Neural progenitor cell (in vitro differentiated cells): Measurements from ENCODE around the gene GBF1. TPM values are rescaled to one million over a fixed set of nuclear protein-coding genes. Genes with fewer than 3 reads are reported as not detected.

Experiments used
- DNase-seq: peaks from one replicate; pipeline ENCODE4 v3.0.0-alpha.2; 2016; ENCODE audit warnings: low spot score
- H2AFZ ChIP-seq: fragments of 200-600 bp; sonication (generic); replicated peaks from 2 replicates; pipeline ENCODE4 v1.6.1; 2016; ENCODE audit warnings: antibody characterized with exemption
- H3F3A ChIP-seq: fragments of 200-600 bp; sonication (generic); 2 replicates; pipeline ENCODE4 v1.6.1; 2016; ENCODE audit warnings: antibody characterized with exemption, low read depth
- H3K27ac ChIP-seq: fragments of 200-600 bp; sonication (generic); 2 replicates; pipeline ENCODE4 v1.5.1; 2016; ENCODE audit warnings: mild to moderate bottlenecking
- H3K27me3 ChIP-seq: fragments of 200-600 bp; sonication (generic); 2 replicates; pipeline ENCODE4 v1.6.1; 2016; ENCODE audit warnings: mild to moderate bottlenecking, moderate library complexity
- H3K36me3 ChIP-seq: fragments of 200-600 bp; sonication (generic); 2 replicates; pipeline ENCODE4 v1.5.1; 2016
- H3K4me1 ChIP-seq: fragments of 200-600 bp; sonication (generic); 2 replicates; pipeline ENCODE4 v1.6.1; 2016; ENCODE audit warnings: mixed run types
- H3K4me2 ChIP-seq: fragments of 200-600 bp; sonication (generic); 2 replicates; pipeline ENCODE4 v1.6.1; 2016
- H3K4me3 ChIP-seq: fragments of 200-600 bp; sonication (generic); 2 replicates; pipeline ENCODE4 v1.5.1; 2016
- H3K79me2 ChIP-seq: fragments of 200-600 bp; sonication (generic); 2 replicates; pipeline ENCODE4 v1.6.1; 2016; ENCODE audit warnings: low read depth
- H3K9ac ChIP-seq: fragments of 200-600 bp; sonication (generic); 2 replicates; pipeline ENCODE4 v1.6.1; 2016
- H3K9me3 ChIP-seq: fragments of 200-600 bp; sonication (generic); 2 replicates; pipeline ENCODE4 v1.5.1; 2016; ENCODE audit warnings: low read depth
- H4K20me1 ChIP-seq: fragments of 200-600 bp; sonication (generic); 2 replicates; pipeline ENCODE4 v1.6.1; 2016; ENCODE audit warnings: low read depth
- H3K27ac Mint-ChIP-seq: 3 replicates; pipeline ENCODE4 v1.8.0; 2021; ENCODE audit warnings: mixed read lengths
- H3K27me3 Mint-ChIP-seq: 2 replicates; pipeline ENCODE4 v1.8.0; 2022; ENCODE audit warnings: low read depth, mild to moderate bottlenecking, inconsistent platforms, moderate library complexity, mixed read lengths; ENCODE audit not compliant: insufficient read depth
- H3K36me3 Mint-ChIP-seq: 3 replicates; pipeline ENCODE4 v1.8.0; 2021; ENCODE audit warnings: mixed read lengths
- H3K4me1 Mint-ChIP-seq: 3 replicates; pipeline ENCODE4 v1.8.0; 2021; ENCODE audit warnings: mixed read lengths
- H3K4me3 Mint-ChIP-seq: 3 replicates; pipeline ENCODE4 v1.8.0; 2021; ENCODE audit warnings: mild to moderate bottlenecking, moderate library complexity, mixed read lengths
- H3K9me3 Mint-ChIP-seq: 3 replicates; pipeline ENCODE4 v1.8.0; 2020; ENCODE audit warnings: mixed read lengths
- CTCF ChIP-seq: fragments of 200-600 bp; sonication (generic); IDR thresholded peaks from 2 replicates; pipeline ENCODE4 v1.5.1; 2017; ENCODE audit warnings: antibody characterized with exemption, mild to moderate bottlenecking
- EZH2 ChIP-seq: fragments of 200-600 bp; sonication (generic); IDR thresholded peaks from 2 replicates; pipeline ENCODE4 v1.6.1; 2017; ENCODE audit warnings: antibody characterized with exemption, mild to moderate bottlenecking, moderate library complexity
- EZH2phosphoT487 ChIP-seq: fragments of 200-600 bp; sonication (generic); IDR thresholded peaks from 2 replicates; pipeline ENCODE4 v1.6.1; 2017; ENCODE audit warnings: antibody characterized with exemption
- total RNA-seq: library from RNA; depleted of rRNA; stranded (reverse); fragments of >200 nt; gene quantifications from 2 replicates; pipeline ENCODE4 v1.2.3, GENCODE V29; 2015; ENCODE audit warnings: low replicate concordance

Gene GBF1
- total RNA-seq, 1 donor from 2014 or later: 23.5 TPM

GRCh38 chr10:102235598-102235920 lies 9.8 kb upstream of the GBF1 start:
- no peak for DNase-seq
- Histone ChIP-seq H4K20me1 (peaks cover 29% of the 10 kb centered on the region), H3K27ac (no peak overlapping the region), H3K4me3 (no peak overlapping the region), H3K36me3 (no peaks in the 10 kb centered on the region), H3K9me3 (no peaks in the 10 kb centered on the region), H3K4me2 (no peak overlapping the region), H2AFZ (no peak overlapping the region), H3K4me1 (peaks cover under 1% of the 10 kb centered on the region), H3F3A (peaks cover 19% of the 10 kb centered on the region), H3K9ac (no peak overlapping the region), H3K79me2 (no peaks in the 10 kb centered on the region), H3K27me3 (peaks cover 100% of the 10 kb centered on the region)
- no peak overlapping the region for H3K27ac Mint-ChIP-seq
- H3K27me3 Mint-ChIP-seq: peaks cover 53% of the 10 kb centered on the region
- no peaks in the 10 kb centered on the region for H3K36me3 Mint-ChIP-seq
- TF ChIP-seq CTCF (no peak), EZH2 (no peak), EZH2phosphoT487 (no peak)
- H3K4me1 Mint-ChIP-seq: peaks cover 23% of the 10 kb centered on the region
- H3K4me3 Mint-ChIP-seq: no peak overlapping the region
- no peaks in the 10 kb centered on the region for H3K9me3 Mint-ChIP-seq

- no peak overlapping the region for H3K27ac ChIP-seq
- Mint-ChIP-seq H3K4me1 (peaks cover 25% of the 10 kb centered on the region), H3K27me3 (peaks cover 54% of the 10 kb centered on the region), H3K9me3 (no peaks in the 10 kb centered on the region), H3K36me3 (no peaks in the 10 kb centered on the region), H3K4me3 (no peak overlapping the region), H3K27ac (no peak overlapping the region)
- H3K4me2 ChIP-seq: no peak overlapping the region
- no peak for DNase-seq
- H3K4me1 ChIP-seq: peaks cover 5% of the 10 kb centered on the region
- no peak overlapping the region for H3K4me3 ChIP-seq
- no peak for TF ChIP-seq EZH2phosphoT487
- TF ChIP-seq CTCF: no peak
- no peak for TF ChIP-seq EZH2
- no peaks in the 10 kb centered on the region for H3K36me3 ChIP-seq
- peaks cover 20% of the 10 kb centered on the region for H3F3A ChIP-seq
- no peak overlapping the region for H3K9ac ChIP-seq
- no peaks in the 10 kb centered on the region for H3K9me3 ChIP-seq
- H4K20me1 ChIP-seq: peaks cover 33% of the 10 kb centered on the region
- H2AFZ ChIP-seq: no peak overlapping the region
- no peaks in the 10 kb centered on the region for H3K79me2 ChIP-seq
- peaks cover 100% of the 10 kb centered on the region for H3K27me3 ChIP-seq
Measured at GRCh38 chr10:102236006-102236405, 9.3 kb upstream of the GBF1 start.

GRCh38 chr10:102237711-102238252 lies 7.5 kb upstream of the GBF1 start:
- Histone ChIP-seq H3K79me2 (no peaks in the 10 kb centered on the region), H3K4me1 (peaks cover 10% of the 10 kb centered on the region), H3K4me3 (no peak overlapping the region), H3K4me2 (no peak overlapping the region), H3K27me3 (peaks cover 100% of the 10 kb centered on the region), H3K9ac (no peak overlapping the region), H2AFZ (no peak overlapping the region), H3F3A (peaks cover 12% of the 10 kb centered on the region), H3K9me3 (no peaks in the 10 kb centered on the region), H4K20me1 (peaks cover 27% of the 10 kb centered on the region), H3K27ac (no peak overlapping the region), H3K36me3 (no peaks in the 10 kb centered on the region)
- no peak for DNase-seq
- Mint-ChIP-seq H3K27me3 (peaks cover 48% of the 10 kb centered on the region), H3K27ac (no peak overlapping the region), H3K4me1 (peaks cover 30% of the 10 kb centered on the region), H3K9me3 (no peaks in the 10 kb centered on the region), H3K36me3 (no peaks in the 10 kb centered on the region), H3K4me3 (no peak overlapping the region)
- TF ChIP-seq EZH2phosphoT487: no peak
- TF ChIP-seq CTCF: no peak
- TF ChIP-seq EZH2: no peak
